A673 (cell line): ENCODE data around the gene TADA3. TPM values are rescaled to one million over a fixed set of nuclear protein-coding genes. Genes with fewer than 3 reads are reported as not detected.

Source experiments
- BruUV-seq: library from RNA; stranded (reverse); fragments of 400-500 nt; replicated peaks from 2 replicates; lab custom pipeline; 2021; lab: Mats Ljungman, UMichigan
- CTCF ChIA-PET: fragments of 300-600 bp; sonication (Branson Sonifier 250); formaldehyde crosslinking; loops from one replicate; lab custom pipeline; 2022; ENCODE audit warnings: antibody characterized with exemption; lab: Charles Lee
- POLR2A ChIA-PET: fragments of 300-600 bp; sonication (Branson Sonifier 250); formaldehyde crosslinking; loops from one replicate; lab custom pipeline; 2022; ENCODE audit warnings: antibody characterized with exemption; ENCODE audit not compliant: low non-redundant PET; lab: Charles Lee
- DNase-seq: peaks from one replicate; pipeline ENCODE4 v3.0.0-alpha.2; 2015; ENCODE audit warnings: low spot score
- H3K27ac ChIP-seq: fragments of 200-600 bp; sonication (generic); 2 replicates; pipeline ENCODE4 v1.5.1; 2016; ENCODE audit warnings: mixed run types, low read depth, mild to moderate bottlenecking, mixed read lengths, antibody characterized with exemption, low read length; ENCODE audit not compliant: poor library complexity, severe bottlenecking
- H3K27me3 ChIP-seq: fragments of 200-600 bp; sonication (generic); replicated peaks from 2 replicates; pipeline ENCODE4 v1.6.1; 2017; ENCODE audit warnings: mixed run types, low read depth, mild to moderate bottlenecking, mixed read lengths, antibody characterized with exemption, low read length; ENCODE audit not compliant: insufficient read depth, poor library complexity
- H3K36me3 ChIP-seq: fragments of 200-600 bp; sonication (generic); 2 replicates; pipeline ENCODE4 v1.6.1; 2016; ENCODE audit warnings: mixed run types, mild to moderate bottlenecking, mixed read lengths, antibody characterized with exemption, low read length; ENCODE audit not compliant: insufficient read depth, poor library complexity, severe bottlenecking
- H3K4me1 ChIP-seq: fragments of 200-600 bp; sonication (generic); 2 replicates; pipeline ENCODE4 v1.6.1; 2017; ENCODE audit warnings: mixed run types, mild to moderate bottlenecking, mixed read lengths, antibody characterized with exemption, low read length; ENCODE audit not compliant: insufficient read depth, poor library complexity, severe bottlenecking
- H3K4me3 ChIP-seq: fragments of 200-600 bp; sonication (generic); 2 replicates; pipeline ENCODE4 v1.5.1; 2016; ENCODE audit warnings: low read depth, mixed run types, mild to moderate bottlenecking, mixed read lengths, low read length; ENCODE audit not compliant: poor library complexity, severe bottlenecking
- H3K9me3 ChIP-seq: fragments of 200-600 bp; sonication (generic); 2 replicates; pipeline ENCODE4 v1.6.1; 2016; ENCODE audit warnings: mixed run types, low read depth, mild to moderate bottlenecking, mixed read lengths, antibody characterized with exemption, low read length; ENCODE audit not compliant: poor library complexity, severe bottlenecking
- EZH2 ChIP-seq: fragments of 200-600 bp; sonication (generic); IDR thresholded peaks from 2 replicates; pipeline ENCODE4 v1.6.1; 2017; ENCODE audit warnings: borderline replicate concordance, low read depth, mild to moderate bottlenecking, mixed read lengths, antibody characterized with exemption, low read length; ENCODE audit not compliant: poor library complexity, severe bottlenecking
- intact Hi-C: fragments of 100-400 bp; cut with micrococcal nuclease; formaldehyde crosslinking; loops from one replicate; pipeline ENCODE4 v1.10.0; 2022; ENCODE audit not compliant: unreplicated experiment
- total RNA-seq: library from RNA; stranded (reverse); gene quantifications from 2 replicates; pipeline ENCODE4 v1.2.3, GENCODE V29; 2021
- TF ChIP-seq, protein P1 (sequence below): fragments of 300-800, 200-600 bp; sonication (generic); conservative IDR thresholded peaks from 2 replicates; pipeline ENCODE4 v1.5.1; 2017; ENCODE audit warnings: low read depth, mild to moderate bottlenecking, antibody characterized with exemption, low read length, moderate library complexity, mixed read lengths

TADA3 gene
- total RNA-seq, 1 experiment from 2014 or later: 46.1 TPM

DNA sequence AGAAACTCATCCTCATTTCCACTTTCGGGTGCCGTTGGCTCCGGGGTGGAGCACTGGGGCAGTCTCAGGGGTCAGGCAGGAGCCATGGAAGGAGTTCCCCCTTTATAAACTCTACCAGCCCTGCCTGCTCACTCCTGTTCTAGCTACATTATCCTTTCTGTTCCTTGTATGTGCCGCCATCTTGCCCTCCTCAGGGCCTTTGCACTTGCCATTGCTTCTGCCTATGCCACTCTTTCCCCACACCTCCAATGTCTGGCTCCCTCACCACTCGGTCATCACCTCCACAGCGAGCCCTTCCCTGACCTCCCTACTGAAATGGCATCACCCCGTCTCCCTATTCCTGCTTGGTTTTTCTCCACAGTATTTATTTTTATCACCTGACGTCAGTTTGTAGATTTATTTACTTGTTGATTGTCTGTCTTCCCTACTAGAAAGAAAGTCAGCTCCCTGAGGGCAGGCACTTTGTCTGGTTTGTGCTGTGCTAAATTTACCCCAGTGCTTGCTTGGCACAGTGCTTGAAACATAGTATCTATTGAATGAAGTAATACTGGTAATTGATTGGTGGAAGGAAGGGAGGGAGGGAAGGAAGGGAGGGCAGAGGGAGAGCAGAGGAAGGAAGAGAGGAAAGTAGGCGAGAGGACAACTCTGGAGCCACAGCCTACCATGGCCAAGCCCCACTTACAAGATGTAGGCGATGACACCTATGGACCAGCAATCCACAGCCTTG lies 31.3 kb downstream of the TADA3 start:
- POLR2A ChIA-PET: no interaction called here
- no peak for DNase-seq
- Histone ChIP-seq H3K9me3 (no peaks in the 10 kb centered on the region), H3K4me1 (no peaks in the 10 kb centered on the region), H3K27ac (no peak overlapping the region), H3K36me3 (peaks cover 22% of the 10 kb centered on the region), H3K4me3 (no peak overlapping the region), H3K27me3 (no peaks in the 10 kb centered on the region)
- intact Hi-C loops: no loop called here
- CTCF ChIA-PET: no interaction called here
- no peak for TF ChIP-seq EZH2
- TF ChIP-seq, protein P1, sequence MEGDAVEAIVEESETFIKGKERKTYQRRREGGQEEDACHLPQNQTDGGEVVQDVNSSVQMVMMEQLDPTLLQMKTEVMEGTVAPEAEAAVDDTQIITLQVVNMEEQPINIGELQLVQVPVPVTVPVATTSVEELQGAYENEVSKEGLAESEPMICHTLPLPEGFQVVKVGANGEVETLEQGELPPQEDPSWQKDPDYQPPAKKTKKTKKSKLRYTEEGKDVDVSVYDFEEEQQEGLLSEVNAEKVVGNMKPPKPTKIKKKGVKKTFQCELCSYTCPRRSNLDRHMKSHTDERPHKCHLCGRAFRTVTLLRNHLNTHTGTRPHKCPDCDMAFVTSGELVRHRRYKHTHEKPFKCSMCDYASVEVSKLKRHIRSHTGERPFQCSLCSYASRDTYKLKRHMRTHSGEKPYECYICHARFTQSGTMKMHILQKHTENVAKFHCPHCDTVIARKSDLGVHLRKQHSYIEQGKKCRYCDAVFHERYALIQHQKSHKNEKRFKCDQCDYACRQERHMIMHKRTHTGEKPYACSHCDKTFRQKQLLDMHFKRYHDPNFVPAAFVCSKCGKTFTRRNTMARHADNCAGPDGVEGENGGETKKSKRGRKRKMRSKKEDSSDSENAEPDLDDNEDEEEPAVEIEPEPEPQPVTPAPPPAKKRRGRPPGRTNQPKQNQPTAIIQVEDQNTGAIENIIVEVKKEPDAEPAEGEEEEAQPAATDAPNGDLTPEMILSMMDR: no peak
- BruUV-seq: no TSS peak

DNA sequence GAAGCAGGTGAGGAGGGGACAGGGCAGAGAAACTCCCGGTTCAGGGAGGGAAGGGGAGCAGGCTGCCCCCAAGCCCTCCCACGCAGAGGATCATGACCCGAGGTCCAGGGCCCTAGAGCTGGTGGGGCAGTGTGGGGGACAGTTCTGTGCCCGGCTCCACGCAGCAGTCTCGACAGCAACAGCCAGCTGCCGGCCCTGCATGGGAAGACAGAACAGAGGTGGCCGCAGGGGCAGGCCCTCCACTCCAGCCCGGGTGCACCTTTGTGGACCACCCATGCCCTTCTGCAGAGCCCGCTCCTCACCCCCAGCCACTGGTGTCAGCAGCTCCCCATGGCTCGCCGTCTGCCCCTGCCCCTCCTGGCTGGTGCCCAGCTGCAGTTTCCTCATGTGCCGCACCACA lies 34.8 kb downstream of the TADA3 start:
- H3K27ac ChIP-seq: no peak overlapping the region
- ChIA-PET CTCF (no interaction called here), POLR2A (no interaction called here)
- H3K36me3 ChIP-seq: peaks cover 35% of the 10 kb centered on the region
- no peak for DNase-seq
- H3K4me1 ChIP-seq: peaks cover 10% of the 10 kb centered on the region
- intact Hi-C loops: no loop called here
- TF ChIP-seq, protein P1: no peak
- no peak for TF ChIP-seq EZH2
- H3K9me3 ChIP-seq: no peaks in the 10 kb centered on the region
- H3K4me3 ChIP-seq: no peak overlapping the region
- BruUV-seq: no TSS peak
- H3K27me3 ChIP-seq: no peaks in the 10 kb centered on the region

DNA sequence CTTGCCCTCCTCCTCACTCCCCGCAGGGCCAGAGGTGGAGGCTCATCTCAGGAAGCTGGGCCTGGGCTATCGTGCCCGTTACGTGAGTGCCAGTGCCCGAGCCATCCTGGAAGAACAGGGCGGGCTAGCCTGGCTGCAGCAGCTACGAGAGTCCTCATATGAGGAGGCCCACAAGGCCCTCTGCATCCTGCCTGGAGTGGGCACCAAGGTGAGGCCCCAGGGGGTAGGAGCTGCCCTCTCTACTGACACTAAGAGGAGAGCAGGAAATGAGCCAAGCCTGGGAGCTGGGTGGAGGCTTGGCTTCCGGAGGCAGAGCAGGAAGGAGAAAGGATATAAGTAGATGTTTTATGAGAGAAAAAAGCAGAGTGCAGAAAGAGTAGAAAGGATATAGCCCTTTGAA lies 37.6 kb downstream of the TADA3 start:
- no TSS peak for BruUV-seq
- DNase-seq: no peak
- POLR2A ChIA-PET: no interaction called here
- H3K4me3 ChIP-seq: no peak overlapping the region
- intact Hi-C loops: no loop called here
- peak overlapping the region; percentile 46 for H3K27ac ChIP-seq
- peaks cover 10% of the 10 kb centered on the region for H3K4me1 ChIP-seq
- no peaks in the 10 kb centered on the region for H3K9me3 ChIP-seq
- no peaks in the 10 kb centered on the region for H3K27me3 ChIP-seq
- peaks cover 47% of the 10 kb centered on the region for H3K36me3 ChIP-seq
- TF ChIP-seq, protein P1: no peak
- TF ChIP-seq EZH2: no peak
- CTCF ChIA-PET: no interaction called here
